Liver (tissue), 9 donors: ENCODE data around the gene MYO1F. TPM values are rescaled to one million over a fixed set of nuclear protein-coding genes. Genes with fewer than 3 reads are reported as not detected.

Experiments used
- DNase-seq: peaks from one replicate; pipeline ENCODE4 v3.0.0-alpha.2; 2017; ENCODE audit warnings: low spot score
- H3K27ac ChIP-seq, 2 donors: one replicate each; pipeline ENCODE4 v1.7.0; 2013; ENCODE audit warnings: inconsistent platforms in 2 of 2, low read length in 2 of 2, control low read depth in 1 of 2, low read depth in 1 of 2, mild to moderate bottlenecking in 1 of 2
- H3K27me3 ChIP-seq, 4 donors: one replicate each; pipeline versions ENCODE4 v1.6.1 to v1.7.0; 2013; ENCODE audit warnings: low read length in 3 of 4, inconsistent platforms in 1 of 4, mild to moderate bottlenecking in 1 of 4, moderate library complexity in 1 of 4; ENCODE audit not compliant: control insufficient read depth in 4 of 4, insufficient read depth in 4 of 4
- H3K36me3 ChIP-seq, 4 donors: one replicate each; pipeline versions ENCODE4 v1.6.1 to v1.7.0; 2013; ENCODE audit warnings: low read length in 3 of 4, mild to moderate bottlenecking in 3 of 4, low read depth in 1 of 4, moderate library complexity in 1 of 4; ENCODE audit not compliant: control insufficient read depth in 4 of 4, insufficient read depth in 3 of 4
- H3K4me1 ChIP-seq, 4 donors: one replicate each; pipeline versions ENCODE4 v1.6.1 to v1.7.0; 2013; ENCODE audit warnings: low read length in 3 of 4, mild to moderate bottlenecking in 3 of 4, moderate library complexity in 1 of 4; ENCODE audit not compliant: control insufficient read depth in 4 of 4, insufficient read depth in 4 of 4
- H3K4me3 ChIP-seq, 3 donors: one replicate each; pipeline versions ENCODE4 v1.6.1 to v1.7.0; 2013; ENCODE audit warnings: low read length in 3 of 3, control low read depth in 1 of 3, low read depth in 1 of 3, mild to moderate bottlenecking in 1 of 3
- H3K9ac ChIP-seq, 2 donors: one replicate each; pipeline ENCODE4 v1.7.0; 2013; ENCODE audit warnings: low read length in 2 of 2, mild to moderate bottlenecking in 2 of 2, moderate library complexity in 2 of 2, control low read depth in 1 of 2, low read depth in 1 of 2
- H3K9me3 ChIP-seq, 4 donors: one replicate each; pipeline versions ENCODE4 v1.6.1 to v1.7.0; 2013; ENCODE audit warnings: low read length in 3 of 4; ENCODE audit not compliant: control insufficient read depth in 4 of 4
- EGR1 ChIP-seq, 2 donors: IDR thresholded peaks; 2 replicates each; pipeline ENCODE4 v1.6.1; 2016 to 2018; ENCODE audit warnings: antibody characterized with exemption in 2 of 2, low read depth in 2 of 2
- FOXA2 ChIP-seq: IDR thresholded peaks from 2 replicates; pipeline ENCODE4 v1.6.1; 2016; ENCODE audit warnings: antibody characterized with exemption
- JUND ChIP-seq, 2 donors: IDR thresholded peaks; 2 replicates each; pipeline ENCODE4 v1.6.1; 2016; ENCODE audit warnings: antibody characterized with exemption in 2 of 2
- NR2F2 ChIP-seq: IDR thresholded peaks from 2 replicates; pipeline ENCODE4 v1.6.1; 2016; ENCODE audit warnings: antibody characterized with exemption
- RXRA ChIP-seq, 2 donors: IDR thresholded peaks; 2 replicates each; pipeline ENCODE4 v1.6.1; 2017 to 2018; ENCODE audit warnings: antibody characterized with exemption in 2 of 2, mild to moderate bottlenecking in 1 of 2
- SP1 ChIP-seq: IDR thresholded peaks from 2 replicates; pipeline ENCODE4 v1.6.1; 2018; ENCODE audit warnings: antibody characterized with exemption, mild to moderate bottlenecking
- YY1 ChIP-seq: IDR thresholded peaks from 2 replicates; pipeline ENCODE4 v1.6.1; 2016; ENCODE audit warnings: antibody characterized with exemption, mild to moderate bottlenecking
- WGBS: extraction: QIAGEN DNeasy Blood & Tissue Kit; methylation state at CpG from one replicate; pipeline ENCODE4 v1.1.7; 2013; 5-methylcytosine and 5-hydroxymethylcytosine counted together
- polyA plus RNA-seq, 2 donors: library from polyadenylated mRNA; stranded (reverse) in 1 of 2; unstranded in 1 of 2; fragments of 200-250 nt in 1 of 2; fragments of >200 nt in 1 of 2; fragmentation: Nextera tagmentation in 1 of 2; extraction: Ambion mirVana in 1 of 2; gene quantifications; one replicate each; pipeline versions ENCODE4 v1.2.1 to v1.2.3, GENCODE V29; 2013 to 2015
- total RNA-seq, 2 donors: library from RNA; depleted of rRNA; stranded (reverse); fragments of >200 nt; gene quantifications; one replicate each; pipeline ENCODE4 v1.2.3, GENCODE V29; 2014
- TF ChIP-seq, protein P1 (sequence below): IDR thresholded peaks from 2 replicates; pipeline ENCODE4 v1.6.1; 2016; ENCODE audit warnings: antibody characterized with exemption, mild to moderate bottlenecking
- TF ChIP-seq, protein P2 (sequence below): IDR thresholded peaks from 2 replicates; pipeline ENCODE4 v1.6.1; 2016; ENCODE audit warnings: antibody characterized with exemption
- TF ChIP-seq, protein P3 (sequence below): fragments of 150-350 bp; IDR thresholded peaks from 2 replicates; pipeline ENCODE4 v1.5.1; 2017; ENCODE audit warnings: improper control_type of control experiment, low read depth, low read length; ENCODE audit not compliant: missing input control
- TF ChIP-seq, protein P4 (sequence below): IDR thresholded peaks from 2 replicates; pipeline ENCODE4 v1.6.1; 2016; ENCODE audit warnings: antibody characterized with exemption
- donor health status: healthy.
- donor health status: healthy.
- donor health status: healthy.
- donor health status: healthy.
- donor health status: healthy.

The MYO1F gene
- total and polyA plus RNA-seq, 4 donors = 6.1 to 20.4 (median 12.0) TPM

DNA sequence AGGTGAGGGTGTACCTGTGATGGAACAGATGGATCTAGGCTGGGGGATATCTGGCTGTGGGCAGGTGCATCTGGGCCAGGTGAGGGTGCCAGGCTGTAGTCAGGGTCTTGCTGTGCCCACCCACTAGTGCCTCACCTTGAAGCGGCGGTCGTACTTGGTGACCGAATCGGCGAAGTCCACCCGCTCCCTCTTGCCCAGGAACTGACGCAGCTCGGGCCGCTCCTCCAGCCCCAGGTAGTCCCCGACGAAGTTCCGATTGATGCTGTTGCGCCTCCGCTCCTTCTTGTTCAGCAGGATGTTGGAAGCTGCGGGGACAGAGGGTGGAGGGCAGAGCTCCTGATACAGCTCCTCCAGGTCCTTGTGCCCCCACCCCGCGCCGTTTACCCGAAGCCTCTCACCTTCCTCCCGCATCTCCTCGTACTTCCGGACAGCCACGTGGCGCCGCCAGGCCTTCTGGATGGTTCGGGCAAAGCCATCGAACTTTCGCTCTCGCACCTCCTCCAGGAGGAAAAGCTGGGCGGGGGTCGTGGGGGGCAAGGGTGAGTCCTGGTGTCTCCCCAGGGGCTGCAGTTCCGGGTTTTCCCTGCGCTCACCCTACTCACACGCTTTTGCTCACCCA is 47.1 kb downstream of the MYO1F start (continued):
- TF ChIP-seq, protein P1, sequence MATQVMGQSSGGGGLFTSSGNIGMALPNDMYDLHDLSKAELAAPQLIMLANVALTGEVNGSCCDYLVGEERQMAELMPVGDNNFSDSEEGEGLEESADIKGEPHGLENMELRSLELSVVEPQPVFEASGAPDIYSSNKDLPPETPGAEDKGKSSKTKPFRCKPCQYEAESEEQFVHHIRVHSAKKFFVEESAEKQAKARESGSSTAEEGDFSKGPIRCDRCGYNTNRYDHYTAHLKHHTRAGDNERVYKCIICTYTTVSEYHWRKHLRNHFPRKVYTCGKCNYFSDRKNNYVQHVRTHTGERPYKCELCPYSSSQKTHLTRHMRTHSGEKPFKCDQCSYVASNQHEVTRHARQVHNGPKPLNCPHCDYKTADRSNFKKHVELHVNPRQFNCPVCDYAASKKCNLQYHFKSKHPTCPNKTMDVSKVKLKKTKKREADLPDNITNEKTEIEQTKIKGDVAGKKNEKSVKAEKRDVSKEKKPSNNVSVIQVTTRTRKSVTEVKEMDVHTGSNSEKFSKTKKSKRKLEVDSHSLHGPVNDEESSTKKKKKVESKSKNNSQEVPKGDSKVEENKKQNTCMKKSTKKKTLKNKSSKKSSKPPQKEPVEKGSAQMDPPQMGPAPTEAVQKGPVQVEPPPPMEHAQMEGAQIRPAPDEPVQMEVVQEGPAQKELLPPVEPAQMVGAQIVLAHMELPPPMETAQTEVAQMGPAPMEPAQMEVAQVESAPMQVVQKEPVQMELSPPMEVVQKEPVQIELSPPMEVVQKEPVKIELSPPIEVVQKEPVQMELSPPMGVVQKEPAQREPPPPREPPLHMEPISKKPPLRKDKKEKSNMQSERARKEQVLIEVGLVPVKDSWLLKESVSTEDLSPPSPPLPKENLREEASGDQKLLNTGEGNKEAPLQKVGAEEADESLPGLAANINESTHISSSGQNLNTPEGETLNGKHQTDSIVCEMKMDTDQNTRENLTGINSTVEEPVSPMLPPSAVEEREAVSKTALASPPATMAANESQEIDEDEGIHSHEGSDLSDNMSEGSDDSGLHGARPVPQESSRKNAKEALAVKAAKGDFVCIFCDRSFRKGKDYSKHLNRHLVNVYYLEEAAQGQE = no peak

DNA sequence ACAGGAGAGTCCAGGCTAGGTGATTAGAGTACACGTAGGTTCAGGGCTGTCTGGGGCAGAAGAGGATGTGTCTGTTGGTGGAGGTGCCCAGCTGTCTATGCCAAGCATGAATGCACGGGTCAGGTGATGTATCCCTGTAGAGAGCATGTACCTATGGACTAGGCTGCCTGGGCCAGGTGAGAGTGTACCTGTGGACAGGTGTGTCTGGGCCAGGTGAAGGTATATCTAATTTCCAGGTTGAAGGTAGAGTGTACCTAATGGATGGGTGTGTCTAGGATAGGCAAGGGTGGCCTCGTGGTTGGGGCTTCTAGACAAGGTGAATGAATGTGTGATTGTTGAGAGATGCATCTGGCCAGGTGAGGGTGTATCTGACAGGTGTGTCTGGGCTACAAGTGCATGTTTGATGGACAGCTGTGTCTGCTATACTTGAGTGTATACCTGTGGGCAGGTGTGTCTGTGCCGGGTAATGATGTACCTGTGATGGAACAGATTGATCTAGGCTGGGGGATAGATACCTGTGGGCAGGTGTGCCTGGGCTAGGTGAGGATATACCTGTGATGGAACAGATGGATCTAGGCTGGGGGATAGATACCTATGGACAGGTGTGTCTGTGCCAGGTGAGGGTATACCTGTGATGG is 47.8 kb downstream of the MYO1F start:
- no peak overlapping the region for H3K27ac ChIP-seq
- TF ChIP-seq JUND (IDR thresholded peaks at IDR 0.05) = no peak
- no peak for TF ChIP-seq YY1
- TF ChIP-seq, protein P2, sequence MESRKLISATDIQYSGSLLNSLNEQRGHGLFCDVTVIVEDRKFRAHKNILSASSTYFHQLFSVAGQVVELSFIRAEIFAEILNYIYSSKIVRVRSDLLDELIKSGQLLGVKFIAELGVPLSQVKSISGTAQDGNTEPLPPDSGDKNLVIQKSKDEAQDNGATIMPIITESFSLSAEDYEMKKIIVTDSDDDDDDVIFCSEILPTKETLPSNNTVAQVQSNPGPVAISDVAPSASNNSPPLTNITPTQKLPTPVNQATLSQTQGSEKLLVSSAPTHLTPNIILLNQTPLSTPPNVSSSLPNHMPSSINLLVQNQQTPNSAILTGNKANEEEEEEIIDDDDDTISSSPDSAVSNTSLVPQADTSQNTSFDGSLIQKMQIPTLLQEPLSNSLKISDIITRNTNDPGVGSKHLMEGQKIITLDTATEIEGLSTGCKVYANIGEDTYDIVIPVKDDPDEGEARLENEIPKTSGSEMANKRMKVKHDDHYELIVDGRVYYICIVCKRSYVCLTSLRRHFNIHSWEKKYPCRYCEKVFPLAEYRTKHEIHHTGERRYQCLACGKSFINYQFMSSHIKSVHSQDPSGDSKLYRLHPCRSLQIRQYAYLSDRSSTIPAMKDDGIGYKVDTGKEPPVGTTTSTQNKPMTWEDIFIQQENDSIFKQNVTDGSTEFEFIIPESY = no peak
- TF ChIP-seq, protein P3, sequence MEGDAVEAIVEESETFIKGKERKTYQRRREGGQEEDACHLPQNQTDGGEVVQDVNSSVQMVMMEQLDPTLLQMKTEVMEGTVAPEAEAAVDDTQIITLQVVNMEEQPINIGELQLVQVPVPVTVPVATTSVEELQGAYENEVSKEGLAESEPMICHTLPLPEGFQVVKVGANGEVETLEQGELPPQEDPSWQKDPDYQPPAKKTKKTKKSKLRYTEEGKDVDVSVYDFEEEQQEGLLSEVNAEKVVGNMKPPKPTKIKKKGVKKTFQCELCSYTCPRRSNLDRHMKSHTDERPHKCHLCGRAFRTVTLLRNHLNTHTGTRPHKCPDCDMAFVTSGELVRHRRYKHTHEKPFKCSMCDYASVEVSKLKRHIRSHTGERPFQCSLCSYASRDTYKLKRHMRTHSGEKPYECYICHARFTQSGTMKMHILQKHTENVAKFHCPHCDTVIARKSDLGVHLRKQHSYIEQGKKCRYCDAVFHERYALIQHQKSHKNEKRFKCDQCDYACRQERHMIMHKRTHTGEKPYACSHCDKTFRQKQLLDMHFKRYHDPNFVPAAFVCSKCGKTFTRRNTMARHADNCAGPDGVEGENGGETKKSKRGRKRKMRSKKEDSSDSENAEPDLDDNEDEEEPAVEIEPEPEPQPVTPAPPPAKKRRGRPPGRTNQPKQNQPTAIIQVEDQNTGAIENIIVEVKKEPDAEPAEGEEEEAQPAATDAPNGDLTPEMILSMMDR = no peak
- H3K9ac ChIP-seq = no peak overlapping the region
- no peaks in the 10 kb centered on the region for H3K27me3 ChIP-seq
- WGBS = 91% methylated on average over 4 of the region's 4 CpGs
- DNase-seq = no peak
- no peaks in the 10 kb centered on the region for H3K9me3 ChIP-seq
- peaks cover 2 to 12% (median 8%) of the 10 kb centered on the region in 4 donors for H3K4me1 ChIP-seq
- H3K36me3 ChIP-seq = peaks cover 0 to 4% (median 1%) of the 10 kb centered on the region in 4 donors
- H3K4me3 ChIP-seq = no peak overlapping the region

DNA sequence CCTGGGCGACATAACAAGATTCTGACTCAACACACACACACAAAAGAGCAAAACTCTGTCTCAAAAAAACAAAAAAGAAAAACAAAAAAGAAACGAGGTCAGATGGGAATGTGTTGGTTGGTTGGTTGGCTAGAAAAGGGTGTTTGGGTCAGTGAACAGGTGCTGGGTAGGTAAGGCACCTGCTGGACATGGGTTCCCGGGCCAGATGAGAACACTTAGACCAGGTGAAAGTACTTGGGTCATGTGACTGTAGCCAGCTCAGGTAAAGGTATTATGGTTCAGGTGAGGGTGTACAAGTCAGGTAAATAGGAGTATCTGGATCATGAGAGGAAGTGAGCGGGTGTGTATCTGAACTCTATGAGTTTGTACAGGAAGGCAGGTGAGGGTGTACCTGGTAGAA is 48.7 kb downstream of the MYO1F start:
- Histone ChIP-seq H3K36me3 (peaks cover 0 to 4% (median 1%) of the 10 kb centered on the region in 4 donors), H3K9me3 (no peaks in the 10 kb centered on the region), H3K4me3 (no peak overlapping the region), H3K9ac (no peak overlapping the region), H3K27me3 (no peaks in the 10 kb centered on the region), H3K4me1 (peaks cover 2 to 12% (median 8%) of the 10 kb centered on the region in 4 donors), H3K27ac (no peak overlapping the region)
- WGBS = 70% methylated on average over 4 of the region's 4 CpGs
- no peak for DNase-seq
- TF ChIP-seq YY1 (no peak), EGR1 (IDR thresholded peaks at IDR 0.05; ENCODE audit: low read depth in 2 of 2) (no peak), NR2F2 (no peak), JUND (IDR thresholded peaks at IDR 0.05) (no peak), RXRA (IDR thresholded peaks at IDR 0.05) (no peak), FOXA2 (no peak), SP1 (no peak)
- TF ChIP-seq, protein P2 = no peak
- TF ChIP-seq, protein P3 = no peak
- TF ChIP-seq, protein P4, sequence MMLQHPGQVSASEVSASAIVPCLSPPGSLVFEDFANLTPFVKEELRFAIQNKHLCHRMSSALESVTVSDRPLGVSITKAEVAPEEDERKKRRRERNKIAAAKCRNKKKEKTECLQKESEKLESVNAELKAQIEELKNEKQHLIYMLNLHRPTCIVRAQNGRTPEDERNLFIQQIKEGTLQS = no peak
- TF ChIP-seq, protein P1 = no peak
